ENCODE measurements around the gene MYT1.

The MYT1 gene

GRCh38 chr20:64194269-64194668 lies 30.0 kb downstream of the MYT1 start:
- no peak for DNase-seq

- no peak for DNase-seq
Measured at GRCh38 chr20:64196309-64196708, 32.1 kb downstream of the MYT1 start.

- DNase-seq: no peak
Measured at GRCh38 chr20:64196847-64197306, 32.6 kb downstream of the MYT1 start.

- DNase-seq: no peak
Measured at GRCh38 chr20:64198347-64198746, 34.1 kb downstream of the MYT1 start.

GRCh38 chr20:64199395-64199794 lies 35.1 kb downstream of the MYT1 start:
- DNase-seq: no peak

- DNase-seq: no peak
Measured at GRCh38 chr20:64200740-64201139, 36.5 kb downstream of the MYT1 start.

- DNase-seq: no peak
Measured at GRCh38 chr20:64201653-64202052, 37.4 kb downstream of the MYT1 start.

GRCh38 chr20:64203037-64203777 lies 39.0 kb downstream of the MYT1 start:
- no peak for DNase-seq

- no peak for DNase-seq
Measured at GRCh38 chr20:64205611-64206026, 41.4 kb downstream of the MYT1 start.

GRCh38 chr20:64206614-64207013 lies 42.4 kb downstream of the MYT1 start:
- no peak for DNase-seq

GRCh38 chr20:64207641-64208590 lies 43.7 kb downstream of the MYT1 start:
- DNase-seq: no peak

- DNase-seq: no peak
Measured at GRCh38 chr20:64209148-64209547, 44.9 kb downstream of the MYT1 start.

- no peak for DNase-seq
Measured at GRCh38 chr20:64210656-64211369, 46.6 kb downstream of the MYT1 start.

- DNase-seq: no peak
Measured at GRCh38 chr20:64211874-64212658, 47.8 kb downstream of the MYT1 start.

- no peak for DNase-seq
Measured at GRCh38 chr20:64212755-64213154, 48.5 kb downstream of the MYT1 start.

- no peak for DNase-seq
Measured at GRCh38 chr20:64214113-64214512, 49.9 kb downstream of the MYT1 start.

GRCh38 chr20:64214952-64215351 lies 50.7 kb downstream of the MYT1 start:
- no peak for DNase-seq

- no peak for DNase-seq
Measured at GRCh38 chr20:64216036-64216435, 51.8 kb downstream of the MYT1 start.

GRCh38 chr20:64216910-64217309 lies 52.7 kb downstream of the MYT1 start:
- DNase-seq: no peak

GRCh38 chr20:64217539-64218221 lies 53.4 kb downstream of the MYT1 start:
- DNase-seq: no peak

- no peak for DNase-seq
Measured at GRCh38 chr20:64219202-64219601, 55.0 kb downstream of the MYT1 start.

GRCh38 chr20:64219730-64220129 lies 55.5 kb downstream of the MYT1 start:
- no peak for DNase-seq

Measured in inflammatory macrophage (primary cell).